HepG2 (cell line): ENCODE results near the gene ABHD17A. TPM values are rescaled to one million over a fixed set of nuclear protein-coding genes. Genes with fewer than 3 reads are reported as not detected.

Experiments
- ATAC-seq: fragments of 200-7000 bp; cut with Tn5 transposase; 3 replicates; pipeline ENCODE4 v1.9.1; 2020; ENCODE audit warnings: mild to moderate bottlenecking, moderate library complexity
- BruUV-seq: library from RNA; stranded (reverse); fragments of 400-500 nt; replicated peaks from 2 replicates; lab custom pipeline; 2021; lab: Mats Ljungman, UMichigan
- CTCF ChIA-PET: fragments of 300-600 bp; formaldehyde crosslinking; extraction: SDS; loops from one replicate; lab custom pipeline; 2021; ENCODE audit warnings: low total read pairs, inconsistent platforms, low intra/inter-chr PET ratio; lab: Yijun Ruan, JAX
- POLR2A ChIA-PET: fragments of 350-600 bp; sonication (Branson Sonifier 250); formaldehyde crosslinking; loops from one replicate; lab custom pipeline; 2020; ENCODE audit warnings: antibody characterized with exemption, inconsistent platforms; lab: Yijun Ruan, JAX
- DNase-seq: peaks from one replicate; pipeline ENCODE4 v3.0.0-alpha.2; 2015; ENCODE audit warnings: low spot score
- FAIRE-seq: peaks from 3 replicates; lab custom pipeline; 2011; peaks lifted over from hg19 to GRCh38; lab: Jason Lieb, UNC
- H2AFZ ChIP-seq: one replicate; pipeline ENCODE4 v1.6.1; 2011; ENCODE audit warnings: low read length, inconsistent platforms
- H3K27ac ChIP-seq: fragments of 300-600 bp; 3 replicates; pipeline ENCODE4 v1.8.0; 2011; ENCODE audit warnings: mixed run types, mild to moderate bottlenecking, mixed read lengths, low read length, inconsistent platforms; ENCODE audit not compliant: insufficient read depth; ENCODE audit errors: extremely low read length
- H3K27me3 ChIP-seq, 2 experiments: fragments of 200-600 bp in 1 of 2; 2 replicates in 1 of 2; 3 replicates in 1 of 2; pipeline versions ENCODE4 v1.6.0 to v1.8.0; 2011; ENCODE audit warnings: low read length in 2 of 2, mild to moderate bottlenecking in 2 of 2, moderate library complexity in 2 of 2, inconsistent platforms in 1 of 2; ENCODE audit not compliant: insufficient read depth in 2 of 2, control insufficient read depth in 1 of 2
- H3K36me3 ChIP-seq, 2 experiments: fragments of 200-600 bp in 1 of 2; replicated peaks in 1 of 2; 2 replicates in 1 of 2; 3 replicates in 1 of 2; pipeline versions ENCODE4 v1.5.1 to v1.8.0; 2011; ENCODE audit warnings: low read length in 2 of 2, inconsistent platforms in 1 of 2; ENCODE audit not compliant: insufficient read depth in 2 of 2, control insufficient read depth in 1 of 2
- H3K4me1 ChIP-seq: 2 replicates; pipeline ENCODE4 v1.5.1; 2012; ENCODE audit warnings: low read length, inconsistent platforms; ENCODE audit not compliant: insufficient read depth
- H3K4me2 ChIP-seq: 2 replicates; pipeline ENCODE4 v1.6.0; 2011; ENCODE audit warnings: low read depth, low read length, inconsistent platforms
- H3K4me3 ChIP-seq, 3 experiments: fragments of 200-600 bp in 1 of 3; sonication (generic), shearing (Covaris generic) in 1 of 3; replicated peaks in 1 of 3; 2 replicates each; pipeline ENCODE4 v1.5.1; 2011 to 2016; ENCODE audit warnings: low read length in 3 of 3, inconsistent platforms in 2 of 3, low read depth in 2 of 3, mild to moderate bottlenecking in 2 of 3, control low read depth in 1 of 3, mixed read lengths in 1 of 3; ENCODE audit not compliant: insufficient read depth in 1 of 3
- H3K79me2 ChIP-seq: one replicate; pipeline ENCODE4 v1.6.1; 2011; ENCODE audit warnings: low read length, inconsistent platforms; ENCODE audit not compliant: insufficient read depth
- H3K9ac ChIP-seq: 2 replicates; pipeline ENCODE4 v1.6.0; 2011; ENCODE audit warnings: mild to moderate bottlenecking, low read depth, low read length, inconsistent platforms; ENCODE audit not compliant: insufficient read depth
- H3K9me3 ChIP-seq: 2 replicates; pipeline ENCODE4 v1.5.1; 2012; ENCODE audit warnings: mild to moderate bottlenecking, low read length
- H4K20me1 ChIP-seq: 2 replicates; pipeline ENCODE4 v1.6.0; 2011; ENCODE audit warnings: inconsistent platforms, mild to moderate bottlenecking, low read length, moderate library complexity; ENCODE audit not compliant: insufficient read depth
- CHCHD3 ChIP-seq: sonication (generic); formaldehyde crosslinking; IDR thresholded peaks from 2 replicates; pipeline ENCODE4 v1.8.0; 2022; ENCODE audit warnings: mild to moderate bottlenecking, missing genetic modification reagents, moderate library complexity
- ELF1 ChIP-seq: sonication (generic); formaldehyde crosslinking; IDR thresholded peaks from 2 replicates; pipeline ENCODE4 v1.4.0; 2020; ENCODE audit warnings: missing genetic modification reagents
- KLF15 ChIP-seq: sonication (generic); formaldehyde crosslinking; IDR thresholded peaks from 2 replicates; pipeline ENCODE4 v1.8.1; 2023; ENCODE audit warnings: borderline replicate concordance, mild to moderate bottlenecking, inconsistent platforms, missing genetic modification reagents, mixed read lengths
- TOE1 ChIP-seq: sonication (generic); formaldehyde crosslinking; IDR thresholded peaks from 2 replicates; pipeline ENCODE4 v1.4.0; 2020; ENCODE audit warnings: mild to moderate bottlenecking, missing genetic modification reagents
- ZNF317 ChIP-seq: sonication (generic); formaldehyde crosslinking; IDR thresholded peaks from 2 replicates; pipeline ENCODE4 v1.5.0; 2020; ENCODE audit warnings: mild to moderate bottlenecking, missing genetic modification reagents
- ZZZ3 ChIP-seq: sonication (generic); formaldehyde crosslinking; IDR thresholded peaks from 2 replicates; pipeline ENCODE4 v1.4.0; 2020; ENCODE audit warnings: missing genetic modification reagents, mild to moderate bottlenecking, borderline replicate concordance
- WGBS: methylation state at CpG from one replicate; pipeline ENCODE4 v1.1.6; 2017; ENCODE audit warnings: low lambda C conversion rate; 5-methylcytosine and 5-hydroxymethylcytosine counted together
- in situ Hi-C: cut with HindIII; loops from 2 replicates; pipeline ENCODE4 v1.10.0; 2017; ENCODE audit warnings: low pct_unique_long_range_greater_than_20kb; ENCODE audit not compliant: extremely low pct_ligation_motif_present
- intact Hi-C: fragments of 100-400 bp; cut with micrococcal nuclease; formaldehyde crosslinking; loops from one replicate; pipeline ENCODE4 v1.10.0; 2022; ENCODE audit not compliant: unreplicated experiment
- polyA plus RNA-seq, 8 experiments: library from polyadenylated mRNA; depleted of rRNA in 3 of 8; stranded (reverse) in 7 of 8; unstranded in 1 of 8; fragments of >200 nt; fragmentation: Illumina TruSeq in 4 of 8; extraction: Trizol in 4 of 8; gene quantifications; 2 replicates each; pipeline versions ENCODE4 v1.2.1 to v1.2.3, GENCODE V29; 2011 to 2016; ENCODE audit warnings: low read depth in 4 of 8, missing spikeins in 1 of 8, mixed read lengths in 1 of 8; ENCODE audit not compliant: insufficient read depth in 1 of 8
- total RNA-seq, 5 experiments: library from RNA; depleted of rRNA; stranded (reverse); fragments of >200 nt; fragmentation: Illumina TruSeq; extraction: Trizol; gene quantifications; 2 replicates each; pipeline ENCODE4 v1.2.3, GENCODE V29; 2016; ENCODE audit warnings: low read depth in 1 of 5
- TF ChIP-seq, protein P1 (sequence below): sonication (generic); formaldehyde crosslinking; IDR thresholded peaks from 2 replicates; pipeline ENCODE4 v1.4.0; 2020; ENCODE audit warnings: missing genetic modification reagents
- TF ChIP-seq, protein P2 (sequence below): IDR thresholded peaks from 2 replicates; pipeline ENCODE4 v1.6.1; 2016; ENCODE audit warnings: low read depth, missing genetic modification reagents, missing compliant biosample characterization
- TF ChIP-seq, protein P3 (sequence below): sonication (generic); formaldehyde crosslinking; IDR thresholded peaks from 2 replicates; pipeline ENCODE4 v1.5.0; 2020; ENCODE audit warnings: mild to moderate bottlenecking, missing genetic modification reagents, borderline replicate concordance

Gene ABHD17A
- total and polyA plus RNA-seq, 2 of the 13 experiments (the other 11 are each of a cell fraction or from before 2014, with no cell fraction given), result 27.7 to 40.8 TPM

DNA sequence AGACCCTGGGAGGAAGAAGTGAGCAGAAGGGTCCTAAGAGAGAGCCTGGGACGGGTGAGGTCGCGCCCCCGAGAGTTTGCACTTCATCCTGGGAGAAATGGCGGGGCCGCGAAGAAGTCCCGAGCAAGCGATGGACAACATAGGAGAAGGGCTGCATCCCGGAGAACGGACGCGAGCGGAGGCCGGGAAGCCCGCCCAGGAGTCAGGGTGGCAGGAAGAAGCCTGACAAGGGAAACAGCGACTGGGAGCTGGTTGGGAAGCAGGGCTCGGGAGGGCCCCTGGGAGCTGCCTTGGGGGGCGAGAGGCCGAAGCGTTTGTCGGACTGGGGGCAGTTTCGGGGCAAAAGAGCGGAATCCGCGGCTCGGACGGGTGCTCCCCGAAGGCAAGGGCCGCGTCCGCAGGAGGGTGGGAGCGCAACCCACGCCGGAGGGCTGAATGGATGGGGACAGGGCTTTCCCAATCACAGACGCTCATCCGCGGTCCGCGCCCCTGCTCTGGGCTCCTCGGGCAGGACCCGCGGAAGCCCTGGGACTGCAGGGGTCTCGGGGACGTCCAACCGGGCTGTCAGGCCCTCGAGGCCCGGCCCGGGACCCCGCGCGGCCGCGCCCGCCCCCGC lies 469 bp downstream of the ABHD17A start:
- Histone ChIP-seq H3K4me2 (peak overlapping the region; percentile 91), H3K27ac (peak overlapping the region; percentile 63), H3K9me3 (no peaks in the 10 kb centered on the region), H3K9ac (peak overlapping the region; percentile 90), H3K79me2 (peaks cover 32% of the 10 kb centered on the region), H3K4me1 (peaks cover 50% of the 10 kb centered on the region), H2AFZ (no peak overlapping the region), H4K20me1 (peaks cover 16% of the 10 kb centered on the region), H3K36me3 (peaks cover 0 to 3% of the 10 kb centered on the region in 2 experiments; a peak in 1 of 5 replicates), H3K4me3 (peak overlapping the region; percentile 77 to 99 (median 89)), H3K27me3 (no peaks in the 10 kb centered on the region)
- WGBS, result under 1% methylated on average over 21 of the region's 56 CpGs
- FAIRE-seq (no peak), DNase-seq (no peak), ATAC-seq (peak; percentile 8; the same call in 2 of the 3 replicates)
- CTCF ChIA-PET, result no interaction called here
- intact Hi-C loops, result no loop called here
- BruUV-seq, result no TSS peak
- in situ Hi-C loops, result no loop called here
- POLR2A ChIA-PET, result interaction anchor here (0.6 to 1.1 kb wide), 6 partner anchors 9 to 814 kb away, joined by 3 to 9 read pairs (median 5); no protein-coding TSS in a partner anchor
- TF ChIP-seq ELF1 (CRISPR knock-in tag) (no peak), ZZZ3 (CRISPR knock-in tag) (no peak), CHCHD3 (CRISPR knock-in tag) (0 out of 2 replicates have a peak, but pooled peaks have one; percentile 11), TOE1 (CRISPR knock-in tag) (no peak), ZNF317 (CRISPR knock-in tag) (no peak), KLF15 (CRISPR knock-in tag) (no peak)
- TF ChIP-seq, protein P1, sequence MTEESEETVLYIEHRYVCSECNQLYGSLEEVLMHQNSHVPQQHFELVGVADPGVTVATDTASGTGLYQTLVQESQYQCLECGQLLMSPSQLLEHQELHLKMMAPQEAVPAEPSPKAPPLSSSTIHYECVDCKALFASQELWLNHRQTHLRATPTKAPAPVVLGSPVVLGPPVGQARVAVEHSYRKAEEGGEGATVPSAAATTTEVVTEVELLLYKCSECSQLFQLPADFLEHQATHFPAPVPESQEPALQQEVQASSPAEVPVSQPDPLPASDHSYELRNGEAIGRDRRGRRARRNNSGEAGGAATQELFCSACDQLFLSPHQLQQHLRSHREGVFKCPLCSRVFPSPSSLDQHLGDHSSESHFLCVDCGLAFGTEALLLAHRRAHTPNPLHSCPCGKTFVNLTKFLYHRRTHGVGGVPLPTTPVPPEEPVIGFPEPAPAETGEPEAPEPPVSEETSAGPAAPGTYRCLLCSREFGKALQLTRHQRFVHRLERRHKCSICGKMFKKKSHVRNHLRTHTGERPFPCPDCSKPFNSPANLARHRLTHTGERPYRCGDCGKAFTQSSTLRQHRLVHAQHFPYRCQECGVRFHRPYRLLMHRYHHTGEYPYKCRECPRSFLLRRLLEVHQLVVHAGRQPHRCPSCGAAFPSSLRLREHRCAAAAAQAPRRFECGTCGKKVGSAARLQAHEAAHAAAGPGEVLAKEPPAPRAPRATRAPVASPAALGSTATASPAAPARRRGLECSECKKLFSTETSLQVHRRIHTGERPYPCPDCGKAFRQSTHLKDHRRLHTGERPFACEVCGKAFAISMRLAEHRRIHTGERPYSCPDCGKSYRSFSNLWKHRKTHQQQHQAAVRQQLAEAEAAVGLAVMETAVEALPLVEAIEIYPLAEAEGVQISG (CRISPR knock-in tag), result 0 out of 2 replicates have a peak, but pooled peaks have one; percentile 4
- TF ChIP-seq, protein P2, sequence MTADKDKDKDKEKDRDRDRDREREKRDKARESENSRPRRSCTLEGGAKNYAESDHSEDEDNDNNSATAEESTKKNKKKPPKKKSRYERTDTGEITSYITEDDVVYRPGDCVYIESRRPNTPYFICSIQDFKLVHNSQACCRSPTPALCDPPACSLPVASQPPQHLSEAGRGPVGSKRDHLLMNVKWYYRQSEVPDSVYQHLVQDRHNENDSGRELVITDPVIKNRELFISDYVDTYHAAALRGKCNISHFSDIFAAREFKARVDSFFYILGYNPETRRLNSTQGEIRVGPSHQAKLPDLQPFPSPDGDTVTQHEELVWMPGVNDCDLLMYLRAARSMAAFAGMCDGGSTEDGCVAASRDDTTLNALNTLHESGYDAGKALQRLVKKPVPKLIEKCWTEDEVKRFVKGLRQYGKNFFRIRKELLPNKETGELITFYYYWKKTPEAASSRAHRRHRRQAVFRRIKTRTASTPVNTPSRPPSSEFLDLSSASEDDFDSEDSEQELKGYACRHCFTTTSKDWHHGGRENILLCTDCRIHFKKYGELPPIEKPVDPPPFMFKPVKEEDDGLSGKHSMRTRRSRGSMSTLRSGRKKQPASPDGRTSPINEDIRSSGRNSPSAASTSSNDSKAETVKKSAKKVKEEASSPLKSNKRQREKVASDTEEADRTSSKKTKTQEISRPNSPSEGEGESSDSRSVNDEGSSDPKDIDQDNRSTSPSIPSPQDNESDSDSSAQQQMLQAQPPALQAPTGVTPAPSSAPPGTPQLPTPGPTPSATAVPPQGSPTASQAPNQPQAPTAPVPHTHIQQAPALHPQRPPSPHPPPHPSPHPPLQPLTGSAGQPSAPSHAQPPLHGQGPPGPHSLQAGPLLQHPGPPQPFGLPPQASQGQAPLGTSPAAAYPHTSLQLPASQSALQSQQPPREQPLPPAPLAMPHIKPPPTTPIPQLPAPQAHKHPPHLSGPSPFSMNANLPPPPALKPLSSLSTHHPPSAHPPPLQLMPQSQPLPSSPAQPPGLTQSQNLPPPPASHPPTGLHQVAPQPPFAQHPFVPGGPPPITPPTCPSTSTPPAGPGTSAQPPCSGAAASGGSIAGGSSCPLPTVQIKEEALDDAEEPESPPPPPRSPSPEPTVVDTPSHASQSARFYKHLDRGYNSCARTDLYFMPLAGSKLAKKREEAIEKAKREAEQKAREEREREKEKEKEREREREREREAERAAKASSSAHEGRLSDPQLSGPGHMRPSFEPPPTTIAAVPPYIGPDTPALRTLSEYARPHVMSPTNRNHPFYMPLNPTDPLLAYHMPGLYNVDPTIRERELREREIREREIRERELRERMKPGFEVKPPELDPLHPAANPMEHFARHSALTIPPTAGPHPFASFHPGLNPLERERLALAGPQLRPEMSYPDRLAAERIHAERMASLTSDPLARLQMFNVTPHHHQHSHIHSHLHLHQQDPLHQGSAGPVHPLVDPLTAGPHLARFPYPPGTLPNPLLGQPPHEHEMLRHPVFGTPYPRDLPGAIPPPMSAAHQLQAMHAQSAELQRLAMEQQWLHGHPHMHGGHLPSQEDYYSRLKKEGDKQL (CRISPR knock-in tag), result no peak
- TF ChIP-seq, protein P3, sequence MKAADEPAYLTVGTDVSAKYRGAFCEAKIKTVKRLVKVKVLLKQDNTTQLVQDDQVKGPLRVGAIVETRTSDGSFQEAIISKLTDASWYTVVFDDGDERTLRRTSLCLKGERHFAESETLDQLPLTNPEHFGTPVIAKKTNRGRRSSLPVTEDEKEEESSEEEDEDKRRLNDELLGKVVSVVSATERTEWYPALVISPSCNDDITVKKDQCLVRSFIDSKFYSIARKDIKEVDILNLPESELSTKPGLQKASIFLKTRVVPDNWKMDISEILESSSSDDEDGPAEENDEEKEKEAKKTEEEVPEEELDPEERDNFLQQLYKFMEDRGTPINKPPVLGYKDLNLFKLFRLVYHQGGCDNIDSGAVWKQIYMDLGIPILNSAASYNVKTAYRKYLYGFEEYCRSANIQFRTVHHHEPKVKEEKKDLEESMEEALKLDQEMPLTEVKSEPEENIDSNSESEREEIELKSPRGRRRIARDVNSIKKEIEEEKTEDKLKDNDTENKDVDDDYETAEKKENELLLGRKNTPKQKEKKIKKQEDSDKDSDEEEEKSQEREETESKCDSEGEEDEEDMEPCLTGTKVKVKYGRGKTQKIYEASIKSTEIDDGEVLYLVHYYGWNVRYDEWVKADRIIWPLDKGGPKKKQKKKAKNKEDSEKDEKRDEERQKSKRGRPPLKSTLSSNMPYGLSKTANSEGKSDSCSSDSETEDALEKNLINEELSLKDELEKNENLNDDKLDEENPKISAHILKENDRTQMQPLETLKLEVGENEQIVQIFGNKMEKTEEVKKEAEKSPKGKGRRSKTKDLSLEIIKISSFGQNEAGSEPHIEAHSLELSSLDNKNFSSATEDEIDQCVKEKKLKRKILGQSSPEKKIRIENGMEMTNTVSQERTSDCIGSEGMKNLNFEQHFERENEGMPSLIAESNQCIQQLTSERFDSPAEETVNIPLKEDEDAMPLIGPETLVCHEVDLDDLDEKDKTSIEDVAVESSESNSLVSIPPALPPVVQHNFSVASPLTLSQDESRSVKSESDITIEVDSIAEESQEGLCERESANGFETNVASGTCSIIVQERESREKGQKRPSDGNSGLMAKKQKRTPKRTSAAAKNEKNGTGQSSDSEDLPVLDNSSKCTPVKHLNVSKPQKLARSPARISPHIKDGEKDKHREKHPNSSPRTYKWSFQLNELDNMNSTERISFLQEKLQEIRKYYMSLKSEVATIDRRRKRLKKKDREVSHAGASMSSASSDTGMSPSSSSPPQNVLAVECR (CRISPR knock-in tag), result peak; percentile 45
